ENCODE data around the gene ASNSD1.
"Not testable (repeated sequence)": the region's sequence is repeated elsewhere in the genome, so short reads cannot be mapped to it uniquely, and the experiment has no call there.

ASNSD1 gene

DNA sequence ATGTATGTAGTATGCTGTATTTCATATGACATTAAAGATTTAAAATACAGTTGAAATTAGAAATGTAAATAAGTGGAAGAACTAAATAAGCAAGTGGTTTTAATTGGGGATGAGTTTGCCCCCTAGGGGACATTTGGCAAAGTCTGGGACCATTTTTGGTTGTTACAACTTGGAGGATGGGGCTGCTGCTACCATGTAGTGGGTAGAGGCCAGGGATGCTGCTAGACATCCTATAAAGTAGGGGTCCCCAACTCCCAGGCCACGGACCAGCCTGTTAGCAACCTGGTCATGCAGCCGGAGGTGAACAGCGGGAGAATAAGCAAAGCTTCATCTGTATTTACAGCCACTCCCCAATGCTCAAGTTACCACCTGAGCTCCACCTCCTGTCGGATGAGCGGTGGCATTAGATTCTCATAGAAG is 27.9 kb upstream of the ASNSD1 start:
- Mint-ChIP-seq H3K27ac (no peak overlapping the region), H3K4me1 (ENCODE audit: low read depth) (no peaks in the 10 kb centered on the region), H3K36me3 (ENCODE audit: low read depth) (no peaks in the 10 kb centered on the region), H3K9me3 (no peaks in the 10 kb centered on the region), H3K27me3 (no peaks in the 10 kb centered on the region), H3K4me3 (no peak overlapping the region)

DNA sequence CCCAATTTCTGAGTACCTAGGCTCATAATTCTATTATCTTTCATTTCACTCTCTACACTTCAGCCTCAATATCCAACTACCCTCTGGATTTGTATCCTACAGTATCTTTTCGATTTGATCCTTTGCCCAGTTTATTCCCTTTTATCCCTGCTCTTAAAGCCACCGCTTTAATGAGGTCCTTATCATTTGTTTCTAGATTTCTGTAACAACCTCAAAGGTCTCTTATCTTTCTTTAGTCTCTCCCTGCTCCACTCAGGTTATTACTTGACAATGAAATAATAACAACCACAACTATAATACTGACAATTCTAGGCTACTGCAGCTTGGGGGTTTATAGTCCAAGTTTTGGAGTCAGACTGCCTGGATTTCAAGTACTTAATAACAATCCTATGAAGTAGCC is 25.9 kb upstream of the ASNSD1 start:
- Mint-ChIP-seq H3K36me3 (ENCODE audit: low read depth) (no peaks in the 10 kb centered on the region), H3K4me3 (no peak overlapping the region), H3K27me3 (no peaks in the 10 kb centered on the region), H3K27ac (no peak overlapping the region), H3K9me3 (no peaks in the 10 kb centered on the region), H3K4me1 (ENCODE audit: low read depth) (no peaks in the 10 kb centered on the region)

DNA sequence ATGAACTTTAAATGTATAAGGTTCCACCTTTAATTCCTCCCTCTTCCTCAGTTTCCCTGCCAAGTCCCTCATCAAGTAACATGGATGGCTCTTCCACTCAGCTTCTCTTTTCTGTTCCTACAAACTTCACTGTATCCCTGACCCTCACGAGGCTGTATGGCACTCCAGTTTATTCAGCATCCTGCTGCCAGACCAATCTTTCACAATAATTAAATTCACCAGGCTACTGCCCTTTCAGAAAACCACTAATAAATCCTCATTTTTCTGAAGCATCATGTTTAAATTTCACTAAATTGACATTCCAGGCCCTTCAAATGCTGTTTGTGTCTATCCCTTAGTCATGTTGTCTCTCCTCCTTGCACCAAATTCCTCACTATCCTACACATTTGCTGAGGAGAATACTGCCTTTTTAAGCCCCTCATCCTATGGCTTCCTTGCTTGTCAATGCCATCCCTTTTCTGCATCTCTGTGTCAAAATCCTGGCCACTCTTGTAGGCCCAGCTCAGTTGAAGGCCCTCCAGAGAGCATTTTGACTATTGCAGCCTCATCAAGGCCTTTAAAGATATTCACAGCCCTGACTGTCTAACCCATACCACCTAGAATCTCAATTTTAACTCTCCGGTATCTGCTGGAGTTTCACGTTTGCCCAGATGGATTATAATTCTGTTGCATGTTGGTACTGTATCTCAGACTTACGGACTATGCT is 22.8 kb upstream of the ASNSD1 start:
- Mint-ChIP-seq H3K36me3 (ENCODE audit: low read depth) (no peaks in the 10 kb centered on the region), H3K4me3 (no peak overlapping the region), H3K27me3 (no peaks in the 10 kb centered on the region), H3K9me3 (peaks cover 3% of the 10 kb centered on the region), H3K4me1 (ENCODE audit: low read depth) (peaks cover 19% of the 10 kb centered on the region), H3K27ac (no peak overlapping the region)

DNA sequence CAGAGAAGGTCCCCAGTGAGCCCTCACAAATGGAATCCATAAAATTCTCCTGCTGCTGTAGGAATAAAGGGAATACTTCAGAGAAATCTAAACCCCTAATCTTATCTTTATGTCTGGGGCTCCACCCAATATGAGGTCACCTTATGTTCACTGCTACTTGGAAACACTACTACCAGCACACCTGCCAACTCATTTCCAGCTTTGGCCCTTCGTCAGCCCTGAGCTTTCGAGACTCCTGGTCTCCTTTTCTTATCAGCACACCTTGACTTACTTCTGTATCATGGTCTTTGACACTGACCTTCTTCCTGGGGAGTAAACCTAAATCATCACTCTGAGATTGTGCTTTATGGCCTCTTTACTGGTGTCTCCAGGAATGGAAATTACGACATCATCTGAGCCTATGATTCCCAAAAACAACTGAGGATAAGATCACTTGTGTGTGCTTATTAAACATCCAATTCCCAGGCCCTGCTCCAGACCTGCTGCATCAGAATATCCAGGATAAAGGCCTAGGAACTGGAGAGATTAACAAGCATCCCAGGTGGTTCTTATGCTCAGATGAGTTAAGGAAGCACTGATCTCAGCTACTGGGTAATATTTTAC is 22.2 kb upstream of the ASNSD1 start:
- Mint-ChIP-seq H3K4me3 (no peak overlapping the region), H3K27me3 (no peaks in the 10 kb centered on the region), H3K4me1 (ENCODE audit: low read depth) (peaks cover 19% of the 10 kb centered on the region), H3K9me3 (peaks cover 3% of the 10 kb centered on the region), H3K27ac (no peak overlapping the region), H3K36me3 (ENCODE audit: low read depth) (no peaks in the 10 kb centered on the region)

DNA sequence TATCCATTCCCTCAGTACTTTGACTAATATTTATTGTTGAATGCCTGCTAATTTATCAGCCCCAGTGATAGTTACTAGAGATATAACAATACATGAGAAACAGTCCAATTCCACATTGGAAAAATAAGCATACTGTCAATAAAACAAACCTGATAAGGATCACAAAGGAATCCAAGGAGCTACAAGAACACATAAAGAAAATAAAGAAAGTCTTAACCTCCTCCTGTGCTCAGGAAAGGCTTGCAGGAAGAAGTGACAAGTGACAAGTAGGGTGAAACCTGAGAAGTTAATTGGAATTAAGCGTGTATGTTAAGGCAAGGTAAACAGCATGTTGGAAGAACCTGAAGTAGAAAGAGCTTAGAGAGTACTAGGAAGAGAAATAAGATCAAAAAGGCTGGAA is 20.3 kb upstream of the ASNSD1 start:
- peaks cover 19% of the 10 kb centered on the region for H3K4me1 Mint-ChIP-seq (ENCODE audit: low read depth)
- peak overlapping the region; percentile 53 for H3K27ac Mint-ChIP-seq

DNA sequence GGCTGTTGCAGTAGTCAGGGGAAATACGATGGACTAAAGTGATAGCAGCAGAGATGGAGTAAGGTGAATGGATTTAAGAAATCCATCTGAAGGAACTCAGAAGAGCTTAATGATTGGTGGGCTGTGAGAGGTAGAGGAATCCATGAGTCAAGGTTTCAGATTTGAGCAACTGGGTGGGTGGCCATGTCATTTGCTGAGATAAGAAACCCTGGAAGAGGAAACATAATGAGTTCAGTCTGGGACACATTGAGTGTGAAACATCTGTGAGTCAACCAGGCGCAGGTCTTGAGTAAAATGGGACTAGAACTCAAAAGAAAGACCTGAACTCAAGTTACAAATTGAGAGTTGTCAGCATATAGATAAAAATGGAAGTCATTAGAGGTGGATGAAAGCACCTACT is 19.7 kb upstream of the ASNSD1 start:
- peaks cover 3% of the 10 kb centered on the region for H3K9me3 Mint-ChIP-seq
- H3K4me3 Mint-ChIP-seq, result no peak overlapping the region
- peak overlapping the region; percentile 53 for H3K27ac Mint-ChIP-seq

More for the DNA sequence above, 20.3 kb upstream of the ASNSD1 start:
- H3K36me3 Mint-ChIP-seq (ENCODE audit: low read depth), result no peaks in the 10 kb centered on the region
- H3K4me3 Mint-ChIP-seq, result no peak overlapping the region
- no peaks in the 10 kb centered on the region for H3K27me3 Mint-ChIP-seq
- H3K9me3 Mint-ChIP-seq, result peaks cover 3% of the 10 kb centered on the region

DNA sequence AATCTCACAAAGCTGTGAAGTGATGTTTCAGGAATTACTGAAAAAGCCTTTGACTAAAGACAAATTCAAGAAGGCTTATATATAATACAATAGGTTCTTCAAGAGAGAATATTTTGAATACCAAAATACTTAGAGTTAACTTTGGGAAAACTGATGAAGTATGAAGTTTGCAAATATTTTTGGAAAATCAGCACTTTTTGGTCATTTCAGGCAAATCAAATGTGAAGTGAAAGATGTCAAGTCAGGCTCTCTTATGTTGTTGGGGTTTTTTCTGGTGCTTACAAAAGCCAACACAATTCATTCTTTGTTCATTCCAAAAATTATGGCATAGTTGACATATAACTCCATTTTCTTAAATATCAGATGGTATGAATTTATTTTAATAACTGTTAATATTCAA is 14.7 kb upstream of the ASNSD1 start:
- Mint-ChIP-seq H3K36me3 (ENCODE audit: low read depth) (no peaks in the 10 kb centered on the region), H3K4me1 (ENCODE audit: low read depth) (peaks cover 12% of the 10 kb centered on the region), H3K9me3 (peaks cover 3% of the 10 kb centered on the region), H3K4me3 (no peak overlapping the region), H3K27me3 (no peaks in the 10 kb centered on the region), H3K27ac (no peak overlapping the region)

More for the DNA sequence above, 19.7 kb upstream of the ASNSD1 start:
- H3K27me3 Mint-ChIP-seq, result no peaks in the 10 kb centered on the region
- H3K4me1 Mint-ChIP-seq (ENCODE audit: low read depth), result peaks cover 19% of the 10 kb centered on the region
- H3K36me3 Mint-ChIP-seq (ENCODE audit: low read depth), result no peaks in the 10 kb centered on the region

DNA sequence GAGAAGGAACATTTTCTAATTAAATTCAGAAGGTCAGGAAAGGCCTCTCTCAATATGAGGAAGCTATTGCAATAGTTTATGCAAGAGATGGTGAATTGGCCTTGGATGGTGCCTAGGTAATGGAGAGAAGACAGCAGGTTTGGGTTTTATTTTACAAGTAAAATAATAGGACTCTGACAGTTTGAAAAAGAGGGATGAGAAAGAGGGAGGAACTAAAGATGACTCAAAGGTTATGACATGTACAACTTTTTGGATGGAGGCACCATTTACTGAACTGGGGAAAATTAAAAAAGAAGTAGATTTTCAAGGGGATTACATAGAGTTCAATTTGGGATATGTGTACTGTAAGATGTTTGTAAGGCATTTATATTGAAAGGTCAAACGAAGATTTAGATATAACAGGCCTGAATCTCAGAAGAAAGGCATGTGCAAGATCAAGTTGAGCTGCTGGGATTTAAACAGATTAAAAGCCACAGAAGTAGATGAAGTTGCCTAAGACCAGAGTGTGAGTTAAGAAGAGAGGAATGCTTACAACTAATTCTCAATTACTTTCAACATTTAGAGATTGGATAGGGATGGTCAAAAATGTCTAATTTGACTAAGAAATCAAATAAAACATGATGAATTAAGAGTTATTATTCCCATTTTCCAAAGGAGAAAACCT is 12.3 kb upstream of the ASNSD1 start:
- no peaks in the 10 kb centered on the region for H3K27me3 Mint-ChIP-seq
- H3K36me3 Mint-ChIP-seq (ENCODE audit: low read depth), result no peaks in the 10 kb centered on the region
- no peak overlapping the region for H3K27ac Mint-ChIP-seq
- no peaks in the 10 kb centered on the region for H3K9me3 Mint-ChIP-seq
- H3K4me3 Mint-ChIP-seq, result no peak overlapping the region
- H3K4me1 Mint-ChIP-seq (ENCODE audit: low read depth), result no peaks in the 10 kb centered on the region

DNA sequence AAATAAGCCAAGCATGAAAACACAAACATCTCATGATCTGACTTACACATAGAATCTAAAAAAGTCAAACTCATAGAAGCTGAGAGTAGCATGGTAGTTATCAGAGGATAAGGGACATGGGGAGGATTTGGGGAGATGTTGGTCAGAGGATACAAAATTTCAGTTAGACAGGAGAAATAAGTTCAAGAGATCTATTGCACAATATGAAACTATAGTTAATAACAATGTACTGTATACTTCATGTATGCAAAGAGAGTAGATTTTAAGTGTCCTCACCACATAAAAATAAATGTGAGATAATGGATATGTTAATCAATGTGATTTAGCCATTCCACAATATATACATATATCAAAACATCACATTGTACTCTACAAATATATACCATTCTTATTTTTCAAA is 10.0 kb upstream of the ASNSD1 start:
- no peak overlapping the region for H3K4me3 Mint-ChIP-seq
- no peaks in the 10 kb centered on the region for H3K27me3 Mint-ChIP-seq
- peaks cover 5% of the 10 kb centered on the region for H3K9me3 Mint-ChIP-seq
- H3K27ac Mint-ChIP-seq, result no peak overlapping the region
- peaks cover 8% of the 10 kb centered on the region for H3K4me1 Mint-ChIP-seq (ENCODE audit: low read depth)
- H3K36me3 Mint-ChIP-seq (ENCODE audit: low read depth), result no peaks in the 10 kb centered on the region

DNA sequence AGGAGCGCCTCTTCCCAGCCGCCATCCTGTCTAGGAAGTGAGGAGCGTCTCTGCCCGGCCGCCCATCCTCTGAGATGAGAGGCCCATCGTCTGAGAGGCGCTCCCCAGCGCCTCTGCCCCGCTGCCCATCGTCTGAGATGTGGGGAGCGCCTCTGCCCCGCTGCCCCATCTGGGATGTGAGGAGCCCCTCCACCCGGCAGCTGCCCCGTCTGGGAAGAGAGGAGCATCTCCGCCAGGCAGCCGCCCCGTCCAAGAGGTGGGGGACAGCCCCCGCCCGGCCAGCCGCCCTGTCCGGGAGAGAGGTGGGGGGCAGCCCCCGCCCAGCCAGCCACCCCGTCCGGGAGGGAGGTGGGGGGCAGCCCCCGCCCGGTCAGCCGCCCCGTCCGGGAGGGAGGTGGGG is 7.8 kb upstream of the ASNSD1 start:
- not testable (repeated sequence) for H3K27ac Mint-ChIP-seq; H3K36me3 Mint-ChIP-seq (ENCODE audit: low read depth); H3K27me3 Mint-ChIP-seq; H3K4me3 Mint-ChIP-seq; H3K9me3 Mint-ChIP-seq
- peaks cover 24% of the 10 kb centered on the region for H3K4me1 Mint-ChIP-seq (ENCODE audit: low read depth)

DNA sequence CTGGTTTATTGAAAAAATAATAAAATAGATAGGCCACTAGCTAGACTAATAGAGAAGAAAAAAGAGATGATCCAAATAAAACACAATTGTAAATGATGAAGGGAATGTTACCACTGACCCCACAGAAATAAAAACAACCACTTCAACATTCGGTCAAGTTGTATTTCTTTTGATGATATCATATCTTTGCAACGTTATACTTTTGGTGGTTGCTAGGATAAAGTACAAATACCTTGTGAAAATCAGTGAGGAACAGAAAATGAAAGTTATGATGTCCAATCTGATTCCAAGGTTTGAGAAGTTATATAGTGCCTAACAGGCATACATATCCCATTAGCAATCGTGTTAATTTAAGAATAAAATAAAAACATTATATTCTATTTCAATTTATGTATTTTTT is 6.6 kb upstream of the ASNSD1 start:
- no peak overlapping the region for H3K4me3 Mint-ChIP-seq
- no peak overlapping the region for H3K27ac Mint-ChIP-seq
- peaks cover 36% of the 10 kb centered on the region for H3K4me1 Mint-ChIP-seq (ENCODE audit: low read depth)
- H3K9me3 Mint-ChIP-seq, result peaks cover 5% of the 10 kb centered on the region
- H3K27me3 Mint-ChIP-seq, result no peaks in the 10 kb centered on the region
- no peaks in the 10 kb centered on the region for H3K36me3 Mint-ChIP-seq (ENCODE audit: low read depth)

DNA sequence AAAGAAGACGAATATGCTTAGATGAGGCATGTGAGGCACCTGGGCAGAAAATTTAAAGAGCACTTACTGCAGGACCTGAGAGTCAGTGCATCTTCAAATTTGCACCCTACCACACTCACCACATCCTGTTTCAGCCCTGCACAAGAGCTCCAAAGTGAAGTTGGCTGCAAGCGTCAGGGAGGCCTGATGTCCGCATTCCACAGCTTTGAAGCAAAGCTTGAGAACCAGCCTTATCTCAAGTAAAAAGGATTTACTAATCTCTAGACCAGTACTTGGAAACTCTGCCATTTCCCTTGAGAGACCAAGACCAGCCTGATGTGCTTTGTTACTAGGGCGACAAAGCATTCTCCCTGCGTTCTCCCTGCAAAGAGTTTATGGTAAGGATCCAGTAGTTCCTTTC is 3.4 kb upstream of the ASNSD1 start:
- peaks cover 5% of the 10 kb centered on the region for H3K9me3 Mint-ChIP-seq
- peak overlapping the region; percentile 54 for H3K4me3 Mint-ChIP-seq
- H3K27me3 Mint-ChIP-seq, result no peaks in the 10 kb centered on the region
- peaks cover 36% of the 10 kb centered on the region for H3K4me1 Mint-ChIP-seq (ENCODE audit: low read depth)
- peaks cover 3% of the 10 kb centered on the region for H3K36me3 Mint-ChIP-seq (ENCODE audit: low read depth)
- peak overlapping the region; percentile 67 for H3K27ac Mint-ChIP-seq

DNA sequence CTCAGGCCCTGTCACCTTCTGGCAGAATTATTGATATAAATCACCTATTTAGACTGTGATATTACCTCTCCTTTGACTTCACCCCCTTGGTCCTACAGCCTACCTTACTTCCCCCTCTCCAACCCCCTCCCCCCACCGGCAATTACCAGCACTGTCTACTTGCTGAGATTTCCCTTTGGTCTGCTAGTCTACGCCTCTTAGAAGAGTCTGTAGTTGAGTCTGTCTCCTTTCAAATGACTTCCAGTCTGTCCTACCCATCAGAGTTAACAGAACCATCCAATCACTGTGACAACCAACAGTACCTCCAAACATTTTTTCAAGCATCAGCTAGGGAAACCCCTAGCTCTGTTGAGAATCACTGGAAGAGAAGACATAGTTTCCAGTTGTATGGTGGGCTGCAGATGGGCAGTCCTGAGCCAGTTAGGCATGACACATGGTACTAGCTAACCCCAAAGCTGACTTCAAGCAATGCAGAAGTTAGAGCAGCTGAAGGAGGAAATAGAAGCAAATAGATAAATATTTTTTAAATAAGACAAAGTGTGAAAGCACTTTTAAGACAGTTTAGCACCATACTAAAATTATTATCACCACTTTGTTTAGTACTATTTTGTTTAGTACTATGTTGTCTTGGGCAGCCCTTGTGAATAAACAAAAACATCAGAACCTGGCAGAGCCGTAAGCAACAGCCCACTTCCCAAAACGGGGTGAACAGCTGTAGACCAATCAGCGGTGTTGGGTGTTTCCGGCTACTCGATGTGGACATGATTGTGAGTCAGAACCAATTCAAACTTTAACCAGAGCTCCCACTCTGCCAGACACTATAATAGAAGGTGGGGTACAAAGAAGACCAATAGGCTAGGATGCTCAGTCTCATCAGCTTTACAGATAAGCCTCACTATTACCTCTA is 2.7 kb upstream of the ASNSD1 start:
- H3K4me3 Mint-ChIP-seq, result peak overlapping the region; percentile 53

DNA sequence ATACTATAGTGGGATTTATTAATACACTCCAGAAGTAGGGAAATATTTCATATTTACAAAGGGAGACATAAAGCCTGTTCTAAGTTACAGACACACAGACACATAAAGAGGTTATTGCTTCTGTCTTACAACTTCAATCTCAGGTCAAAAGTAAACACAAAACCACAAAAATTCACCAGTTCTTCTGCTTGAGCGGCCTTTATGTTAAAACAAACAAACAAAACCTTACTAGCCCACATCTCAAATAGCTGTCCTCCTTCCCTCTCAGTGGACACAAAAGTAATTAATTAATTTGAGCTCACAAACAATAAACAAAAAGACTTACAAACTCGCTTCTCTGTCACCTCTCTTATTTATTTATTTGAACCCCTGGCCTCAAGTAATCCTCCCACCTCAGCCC is 1.5 kb upstream of the ASNSD1 start:
- Mint-ChIP-seq H3K27me3 (no peaks in the 10 kb centered on the region), H3K4me3 (no peak overlapping the region), H3K4me1 (ENCODE audit: low read depth) (peaks cover 31% of the 10 kb centered on the region), H3K9me3 (no peaks in the 10 kb centered on the region), H3K36me3 (ENCODE audit: low read depth) (peaks cover 18% of the 10 kb centered on the region), H3K27ac (peak overlapping the region; percentile 61)

More for the DNA sequence above, 2.7 kb upstream of the ASNSD1 start:
- Mint-ChIP-seq H3K4me1 (ENCODE audit: low read depth) (peaks cover 36% of the 10 kb centered on the region), H3K36me3 (ENCODE audit: low read depth) (peaks cover 7% of the 10 kb centered on the region), H3K27ac (peak overlapping the region; percentile 67), H3K9me3 (peaks cover 5% of the 10 kb centered on the region), H3K27me3 (no peaks in the 10 kb centered on the region)

DNA sequence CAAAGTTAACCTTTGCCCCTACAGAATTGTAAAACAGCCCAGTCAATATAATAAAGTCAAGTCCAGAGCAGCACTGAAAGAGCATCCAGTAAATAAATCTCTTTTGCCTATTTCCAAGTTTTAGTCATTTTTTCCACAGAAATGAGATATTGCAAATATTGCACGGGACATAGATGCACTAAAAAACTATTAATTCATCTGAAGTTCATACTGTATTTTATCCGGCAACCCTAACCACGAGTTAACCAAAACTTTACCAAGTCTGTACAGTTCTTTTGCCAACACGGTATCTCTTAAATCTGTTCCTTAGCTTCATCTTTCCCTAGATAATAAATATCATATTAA is 484 bp upstream of the ASNSD1 start:
- Mint-ChIP-seq H3K27ac (no peak overlapping the region), H3K27me3 (no peaks in the 10 kb centered on the region), H3K9me3 (no peaks in the 10 kb centered on the region), H3K4me1 (ENCODE audit: low read depth) (peaks cover 31% of the 10 kb centered on the region), H3K36me3 (ENCODE audit: low read depth) (peaks cover 25% of the 10 kb centered on the region), H3K4me3 (no peak overlapping the region)
